HepG2 (cell line): ENCODE data around the gene PTK7. TPM values are rescaled to one million over a fixed set of nuclear protein-coding genes. Genes with fewer than 3 reads are reported as not detected.

ENCODE experiments used
- ASH2L ChIP-seq: fragments of 300-600, 200-600 bp; sonication (generic); IDR thresholded peaks from 2 replicates; pipeline ENCODE4 v1.7.0; 2017; ENCODE audit warnings: low read depth, mild to moderate bottlenecking, moderate library complexity, mixed read lengths, low read length; ENCODE audit not compliant: insufficient read length
- CC2D1A ChIP-seq: sonication (generic); formaldehyde crosslinking; IDR thresholded peaks from 2 replicates; pipeline ENCODE4 v1.8.1; 2023; ENCODE audit warnings: mild to moderate bottlenecking, missing genetic modification reagents
- KAT8 ChIP-seq: IDR thresholded peaks from 2 replicates; pipeline ENCODE4 v1.6.1; 2016; ENCODE audit warnings: missing genetic modification reagents, missing compliant biosample characterization
- REXO4 ChIP-seq: sonication (generic); formaldehyde crosslinking; IDR thresholded peaks from 2 replicates; pipeline ENCODE4 v1.8.0; 2022; ENCODE audit warnings: missing genetic modification reagents, mild to moderate bottlenecking, borderline replicate concordance
- RFX3 ChIP-seq: IDR thresholded peaks from 2 replicates; pipeline ENCODE4 v1.6.1; 2016; ENCODE audit warnings: missing biosample characterization, missing genetic modification reagents
- SMAD1 ChIP-seq: sonication (generic); formaldehyde crosslinking; IDR thresholded peaks from 2 replicates; pipeline ENCODE4 v1.4.0; 2020; ENCODE audit warnings: missing genetic modification reagents, low read depth, mild to moderate bottlenecking, borderline replicate concordance
- SMARCE1 ChIP-seq: fragments of 450-650 bp; IDR thresholded peaks from 2 replicates; pipeline ENCODE4 v1.6.1; 2017; ENCODE audit warnings: borderline replicate concordance
- ZNF232 ChIP-seq: sonication (generic); formaldehyde crosslinking; IDR thresholded peaks from 2 replicates; pipeline ENCODE4 v1.4.0; 2020; ENCODE audit warnings: missing genetic modification reagents, borderline replicate concordance
- ZNF382 ChIP-seq: sonication (generic); formaldehyde crosslinking; IDR thresholded peaks from 2 replicates; pipeline ENCODE4 v1.5.0; 2020; ENCODE audit warnings: missing genetic modification reagents, mild to moderate bottlenecking, borderline replicate concordance
- ZNF839 ChIP-seq: sonication (generic); formaldehyde crosslinking; IDR thresholded peaks from 2 replicates; pipeline ENCODE4 v1.4.0; 2020; ENCODE audit warnings: missing genetic modification reagents, mild to moderate bottlenecking, borderline replicate concordance
- polyA plus RNA-seq, 8 experiments: library from polyadenylated mRNA; depleted of rRNA in 3 of 8; stranded (reverse) in 7 of 8; unstranded in 1 of 8; fragments of >200 nt; fragmentation: Illumina TruSeq in 4 of 8; extraction: Trizol in 4 of 8; gene quantifications; 2 replicates each; pipeline versions ENCODE4 v1.2.1 to v1.2.3, GENCODE V29; 2011 to 2016; ENCODE audit warnings: low read depth in 4 of 8, missing spikeins in 1 of 8, mixed read lengths in 1 of 8; ENCODE audit not compliant: insufficient read depth in 1 of 8
- total RNA-seq, 5 experiments: library from RNA; depleted of rRNA; stranded (reverse); fragments of >200 nt; fragmentation: Illumina TruSeq; extraction: Trizol; gene quantifications; 2 replicates each; pipeline ENCODE4 v1.2.3, GENCODE V29; 2016; ENCODE audit warnings: low read depth in 1 of 5
- TF ChIP-seq, protein P1 (sequence below): sonication (generic); formaldehyde crosslinking; IDR thresholded peaks from 2 replicates; pipeline ENCODE4 v1.4.0; 2020; ENCODE audit warnings: missing genetic modification reagents
- TF ChIP-seq, protein P2 (sequence below): IDR thresholded peaks from 2 replicates; pipeline ENCODE4 v1.6.1; 2016; ENCODE audit warnings: control low read depth
- TF ChIP-seq, protein P3 (sequence below): sonication (generic); formaldehyde crosslinking; IDR thresholded peaks from 2 replicates; pipeline ENCODE4 v1.9.0; 2022; ENCODE audit warnings: low read depth, missing genetic modification reagents
- TF ChIP-seq, protein P4 (sequence below): sonication (generic); formaldehyde crosslinking; IDR thresholded peaks from 2 replicates; pipeline ENCODE4 v1.4.0; 2020; ENCODE audit warnings: missing genetic modification reagents
- TF ChIP-seq, protein P5 (sequence below): sonication (generic); formaldehyde crosslinking; IDR thresholded peaks from 2 replicates; pipeline ENCODE4 v1.4.0; 2020; ENCODE audit warnings: missing genetic modification reagents, low read depth, mild to moderate bottlenecking, borderline replicate concordance
- TF ChIP-seq, protein P6 (sequence below): sonication (generic); formaldehyde crosslinking; IDR thresholded peaks from 2 replicates; pipeline ENCODE4 v1.4.0; 2020; ENCODE audit warnings: mild to moderate bottlenecking, missing genetic modification reagents, borderline replicate concordance

Gene PTK7
- total and polyA plus RNA-seq, 2 of the 13 experiments (the other 11 are each of a cell fraction or from before 2014, with no cell fraction given): 98.5 to 99.8 TPM

DNA sequence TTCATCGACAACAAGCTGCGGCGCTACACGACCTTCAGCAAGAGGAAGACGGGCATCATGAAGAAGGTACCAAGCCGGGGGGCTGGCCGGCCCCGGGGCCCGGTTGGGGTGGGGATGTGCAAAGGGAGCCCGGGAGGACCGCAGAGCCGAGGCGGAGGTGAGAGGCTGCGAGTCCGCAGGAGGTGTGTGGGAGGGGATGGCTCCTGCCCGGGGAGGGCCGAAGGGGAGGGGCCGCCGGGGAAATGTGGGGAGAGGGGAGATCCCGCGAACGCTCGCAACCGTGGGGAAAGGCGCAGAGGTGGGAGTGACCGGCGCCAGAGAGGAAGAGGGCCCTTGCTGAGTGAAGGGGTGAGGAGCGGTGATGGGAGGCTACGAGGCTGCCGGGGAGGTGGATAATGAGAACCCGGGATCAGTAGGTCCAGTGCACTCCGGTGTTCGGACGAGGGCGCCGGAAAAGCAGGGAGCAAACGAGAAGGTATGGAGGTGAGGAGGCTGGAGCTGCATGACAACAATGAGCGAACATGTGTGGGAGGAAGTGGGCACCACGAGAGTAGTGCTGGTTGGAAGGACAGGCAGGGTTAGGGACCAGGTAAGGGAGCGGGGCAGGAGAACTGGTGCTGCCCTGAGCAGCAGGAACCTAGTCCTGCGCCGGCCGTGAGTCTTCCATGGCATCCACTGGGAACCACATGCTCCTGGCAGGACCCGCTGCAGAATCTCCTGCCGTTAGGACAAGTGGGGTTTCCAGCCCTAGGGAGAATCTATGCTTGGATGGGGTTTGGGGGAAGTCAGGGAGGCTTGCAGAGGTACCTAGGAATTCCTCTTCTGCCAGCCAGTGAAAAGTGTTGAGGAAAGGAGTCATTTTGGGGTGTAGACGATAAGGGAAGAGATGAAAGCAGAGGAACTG lies 96.2 kb downstream of the PTK7 start (continued):
- TF ChIP-seq, protein P1, sequence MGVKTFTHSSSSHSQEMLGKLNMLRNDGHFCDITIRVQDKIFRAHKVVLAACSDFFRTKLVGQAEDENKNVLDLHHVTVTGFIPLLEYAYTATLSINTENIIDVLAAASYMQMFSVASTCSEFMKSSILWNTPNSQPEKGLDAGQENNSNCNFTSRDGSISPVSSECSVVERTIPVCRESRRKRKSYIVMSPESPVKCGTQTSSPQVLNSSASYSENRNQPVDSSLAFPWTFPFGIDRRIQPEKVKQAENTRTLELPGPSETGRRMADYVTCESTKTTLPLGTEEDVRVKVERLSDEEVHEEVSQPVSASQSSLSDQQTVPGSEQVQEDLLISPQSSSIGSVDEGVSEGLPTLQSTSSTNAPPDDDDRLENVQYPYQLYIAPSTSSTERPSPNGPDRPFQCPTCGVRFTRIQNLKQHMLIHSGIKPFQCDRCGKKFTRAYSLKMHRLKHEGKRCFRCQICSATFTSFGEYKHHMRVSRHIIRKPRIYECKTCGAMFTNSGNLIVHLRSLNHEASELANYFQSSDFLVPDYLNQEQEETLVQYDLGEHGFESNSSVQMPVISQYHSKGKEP (CRISPR knock-in tag): no peak
- no peak for TF ChIP-seq ASH2L
- TF ChIP-seq, protein P2, sequence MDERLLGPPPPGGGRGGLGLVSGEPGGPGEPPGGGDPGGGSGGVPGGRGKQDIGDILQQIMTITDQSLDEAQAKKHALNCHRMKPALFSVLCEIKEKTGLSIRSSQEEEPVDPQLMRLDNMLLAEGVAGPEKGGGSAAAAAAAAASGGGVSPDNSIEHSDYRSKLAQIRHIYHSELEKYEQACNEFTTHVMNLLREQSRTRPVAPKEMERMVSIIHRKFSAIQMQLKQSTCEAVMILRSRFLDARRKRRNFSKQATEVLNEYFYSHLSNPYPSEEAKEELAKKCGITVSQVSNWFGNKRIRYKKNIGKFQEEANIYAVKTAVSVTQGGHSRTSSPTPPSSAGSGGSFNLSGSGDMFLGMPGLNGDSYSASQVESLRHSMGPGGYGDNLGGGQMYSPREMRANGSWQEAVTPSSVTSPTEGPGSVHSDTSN (CRISPR knock-in tag): no peak
- no peak for TF ChIP-seq SMARCE1
- TF ChIP-seq, protein P3, sequence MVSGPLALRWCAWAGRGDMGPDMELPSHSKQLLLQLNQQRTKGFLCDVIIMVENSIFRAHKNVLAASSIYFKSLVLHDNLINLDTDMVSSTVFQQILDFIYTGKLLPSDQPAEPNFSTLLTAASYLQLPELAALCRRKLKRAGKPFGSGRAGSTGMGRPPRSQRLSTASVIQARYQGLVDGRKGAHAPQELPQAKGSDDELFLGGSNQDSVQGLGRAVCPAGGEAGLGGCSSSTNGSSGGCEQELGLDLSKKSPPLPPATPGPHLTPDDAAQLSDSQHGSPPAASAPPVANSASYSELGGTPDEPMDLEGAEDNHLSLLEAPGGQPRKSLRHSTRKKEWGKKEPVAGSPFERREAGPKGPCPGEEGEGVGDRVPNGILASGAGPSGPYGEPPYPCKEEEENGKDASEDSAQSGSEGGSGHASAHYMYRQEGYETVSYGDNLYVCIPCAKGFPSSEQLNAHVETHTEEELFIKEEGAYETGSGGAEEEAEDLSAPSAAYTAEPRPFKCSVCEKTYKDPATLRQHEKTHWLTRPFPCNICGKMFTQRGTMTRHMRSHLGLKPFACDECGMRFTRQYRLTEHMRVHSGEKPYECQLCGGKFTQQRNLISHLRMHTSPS (CRISPR knock-in tag): no peak
- TF ChIP-seq, protein P4, sequence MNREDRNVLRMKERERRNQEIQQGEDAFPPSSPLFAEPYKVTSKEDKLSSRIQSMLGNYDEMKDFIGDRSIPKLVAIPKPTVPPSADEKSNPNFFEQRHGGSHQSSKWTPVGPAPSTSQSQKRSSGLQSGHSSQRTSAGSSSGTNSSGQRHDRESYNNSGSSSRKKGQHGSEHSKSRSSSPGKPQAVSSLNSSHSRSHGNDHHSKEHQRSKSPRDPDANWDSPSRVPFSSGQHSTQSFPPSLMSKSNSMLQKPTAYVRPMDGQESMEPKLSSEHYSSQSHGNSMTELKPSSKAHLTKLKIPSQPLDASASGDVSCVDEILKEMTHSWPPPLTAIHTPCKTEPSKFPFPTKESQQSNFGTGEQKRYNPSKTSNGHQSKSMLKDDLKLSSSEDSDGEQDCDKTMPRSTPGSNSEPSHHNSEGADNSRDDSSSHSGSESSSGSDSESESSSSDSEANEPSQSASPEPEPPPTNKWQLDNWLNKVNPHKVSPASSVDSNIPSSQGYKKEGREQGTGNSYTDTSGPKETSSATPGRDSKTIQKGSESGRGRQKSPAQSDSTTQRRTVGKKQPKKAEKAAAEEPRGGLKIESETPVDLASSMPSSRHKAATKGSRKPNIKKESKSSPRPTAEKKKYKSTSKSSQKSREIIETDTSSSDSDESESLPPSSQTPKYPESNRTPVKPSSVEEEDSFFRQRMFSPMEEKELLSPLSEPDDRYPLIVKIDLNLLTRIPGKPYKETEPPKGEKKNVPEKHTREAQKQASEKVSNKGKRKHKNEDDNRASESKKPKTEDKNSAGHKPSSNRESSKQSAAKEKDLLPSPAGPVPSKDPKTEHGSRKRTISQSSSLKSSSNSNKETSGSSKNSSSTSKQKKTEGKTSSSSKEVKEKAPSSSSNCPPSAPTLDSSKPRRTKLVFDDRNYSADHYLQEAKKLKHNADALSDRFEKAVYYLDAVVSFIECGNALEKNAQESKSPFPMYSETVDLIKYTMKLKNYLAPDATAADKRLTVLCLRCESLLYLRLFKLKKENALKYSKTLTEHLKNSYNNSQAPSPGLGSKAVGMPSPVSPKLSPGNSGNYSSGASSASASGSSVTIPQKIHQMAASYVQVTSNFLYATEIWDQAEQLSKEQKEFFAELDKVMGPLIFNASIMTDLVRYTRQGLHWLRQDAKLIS: no peak
- TF ChIP-seq, protein P5, sequence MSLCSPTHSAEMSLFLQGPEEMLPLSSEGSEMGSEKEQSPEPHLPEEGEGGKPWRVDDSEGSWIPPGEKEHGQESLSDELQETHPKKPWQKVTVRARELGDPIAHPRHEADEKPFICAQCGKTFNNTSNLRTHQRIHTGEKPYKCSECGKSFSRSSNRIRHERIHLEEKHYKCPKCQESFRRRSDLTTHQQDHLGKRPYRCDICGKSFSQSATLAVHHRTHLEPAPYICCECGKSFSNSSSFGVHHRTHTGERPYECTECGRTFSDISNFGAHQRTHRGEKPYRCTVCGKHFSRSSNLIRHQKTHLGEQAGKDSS (CRISPR knock-in tag): peak; percentile 49; the same call in 1 of the 2 replicates
- TF ChIP-seq KAT8 (CRISPR knock-in tag): no peak
- TF ChIP-seq REXO4 (CRISPR knock-in tag): no peak
- no peak for TF ChIP-seq ZNF382
- TF ChIP-seq ZNF839: no peak
- TF ChIP-seq, protein P6, sequence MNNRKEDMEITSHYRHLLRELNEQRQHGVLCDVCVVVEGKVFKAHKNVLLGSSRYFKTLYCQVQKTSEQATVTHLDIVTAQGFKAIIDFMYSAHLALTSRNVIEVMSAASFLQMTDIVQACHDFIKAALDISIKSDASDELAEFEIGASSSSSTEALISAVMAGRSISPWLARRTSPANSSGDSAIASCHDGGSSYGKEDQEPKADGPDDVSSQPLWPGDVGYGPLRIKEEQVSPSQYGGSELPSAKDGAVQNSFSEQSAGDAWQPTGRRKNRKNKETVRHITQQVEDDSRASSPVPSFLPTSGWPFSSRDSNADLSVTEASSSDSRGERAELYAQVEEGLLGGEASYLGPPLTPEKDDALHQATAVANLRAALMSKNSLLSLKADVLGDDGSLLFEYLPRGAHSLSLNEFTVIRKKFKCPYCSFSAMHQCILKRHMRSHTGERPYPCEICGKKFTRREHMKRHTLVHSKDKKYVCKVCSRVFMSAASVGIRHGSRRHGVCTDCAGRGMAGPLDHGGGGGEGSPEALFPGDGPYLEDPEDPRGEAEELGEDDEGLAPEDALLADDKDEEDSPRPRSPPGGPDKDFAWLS: no peak
- TF ChIP-seq ZNF232 (CRISPR knock-in tag): 0 out of 2 replicates have a peak, but pooled peaks have one; percentile 49
- no peak for TF ChIP-seq SMAD1 (CRISPR knock-in tag)
- TF ChIP-seq RFX3 (CRISPR knock-in tag): no peak
- TF ChIP-seq CC2D1A (CRISPR knock-in tag): no peak
